Measurements from ENCODE around the gene PPP4R4.
A peak's percentile ranks its signal among the peaks of the same experiment; 100 is the strongest.

PPP4R4 gene

DNA sequence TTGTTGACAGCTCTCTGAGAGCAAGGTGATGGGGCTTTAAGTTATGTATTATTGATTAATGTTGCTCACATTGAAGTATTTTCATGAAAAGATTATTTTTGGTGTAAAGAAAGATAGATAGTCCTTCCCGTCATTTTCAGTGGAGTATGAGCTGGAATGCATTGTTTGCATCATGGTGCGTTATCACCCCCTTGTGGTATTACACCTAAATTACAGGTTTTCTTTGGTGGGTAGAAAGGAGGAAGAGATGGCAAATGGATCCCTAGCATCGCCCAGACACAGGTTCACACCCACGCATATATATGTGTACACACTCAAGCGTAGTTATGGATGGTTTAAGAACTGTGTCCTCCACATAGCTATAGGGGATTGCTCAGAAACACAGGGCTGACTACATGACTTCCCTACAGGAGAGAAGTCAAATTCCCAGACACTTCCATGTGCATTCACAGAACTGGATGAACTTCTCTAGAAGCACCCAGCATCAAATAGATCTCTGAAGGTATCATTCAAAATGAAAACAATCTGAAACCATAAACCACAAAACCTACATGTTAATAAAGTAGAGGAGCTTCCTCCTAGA is 133.4 kb downstream of the PPP4R4 start:
- Histone ChIP-seq H3K4me3 (ENCODE audit: insufficient read depth, low read length, poor library complexity, severe bottlenecking) (no peak overlapping the region), H3K27ac (ENCODE audit: low read depth, low read length) (no peak overlapping the region), H3K79me2 (ENCODE audit: insufficient read depth, low read length) (no peaks in the 10 kb centered on the region), H3K9me3 (ENCODE audit: insufficient read depth, low read length) (no peaks in the 10 kb centered on the region), H3K4me2 (ENCODE audit: low read depth, low read length, poor library complexity, severe bottlenecking) (no peak overlapping the region), H3F3A (ENCODE audit: insufficient read depth) (no peaks in the 10 kb centered on the region), H3K36me3 (ENCODE audit: low read length) (no peaks in the 10 kb centered on the region), H3K9me2 (replicated peaks; ENCODE audit: insufficient read depth, low read length) (no peaks in the 10 kb centered on the region), H3K9ac (ENCODE audit: low read length) (no peak overlapping the region), H2AFZ (ENCODE audit: low read depth, low read length, severe bottlenecking) (no peak overlapping the region), H4K20me1 (ENCODE audit: low read depth, low read length) (no peaks in the 10 kb centered on the region), H3K27me3 (ENCODE audit: low read length) (no peaks in the 10 kb centered on the region)
- TF ChIP-seq EZH2phosphoT487 (conservative IDR thresholded peaks at IDR 0.05; ENCODE audit: low read length): no peak
- TF ChIP-seq, protein P1, sequence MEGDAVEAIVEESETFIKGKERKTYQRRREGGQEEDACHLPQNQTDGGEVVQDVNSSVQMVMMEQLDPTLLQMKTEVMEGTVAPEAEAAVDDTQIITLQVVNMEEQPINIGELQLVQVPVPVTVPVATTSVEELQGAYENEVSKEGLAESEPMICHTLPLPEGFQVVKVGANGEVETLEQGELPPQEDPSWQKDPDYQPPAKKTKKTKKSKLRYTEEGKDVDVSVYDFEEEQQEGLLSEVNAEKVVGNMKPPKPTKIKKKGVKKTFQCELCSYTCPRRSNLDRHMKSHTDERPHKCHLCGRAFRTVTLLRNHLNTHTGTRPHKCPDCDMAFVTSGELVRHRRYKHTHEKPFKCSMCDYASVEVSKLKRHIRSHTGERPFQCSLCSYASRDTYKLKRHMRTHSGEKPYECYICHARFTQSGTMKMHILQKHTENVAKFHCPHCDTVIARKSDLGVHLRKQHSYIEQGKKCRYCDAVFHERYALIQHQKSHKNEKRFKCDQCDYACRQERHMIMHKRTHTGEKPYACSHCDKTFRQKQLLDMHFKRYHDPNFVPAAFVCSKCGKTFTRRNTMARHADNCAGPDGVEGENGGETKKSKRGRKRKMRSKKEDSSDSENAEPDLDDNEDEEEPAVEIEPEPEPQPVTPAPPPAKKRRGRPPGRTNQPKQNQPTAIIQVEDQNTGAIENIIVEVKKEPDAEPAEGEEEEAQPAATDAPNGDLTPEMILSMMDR (IDR thresholded peaks at IDR 0.05; ENCODE audit: insufficient read depth, low read length, poor library complexity, severe bottlenecking): peak; percentile 42

- Histone ChIP-seq H3K79me2 (ENCODE audit: insufficient read depth, low read length) (no peaks in the 10 kb centered on the region), H3K27ac (ENCODE audit: low read depth, low read length) (no peak overlapping the region), H3K4me3 (ENCODE audit: insufficient read depth, low read length, poor library complexity, severe bottlenecking) (no peak overlapping the region), H3K9me3 (ENCODE audit: insufficient read depth, low read length) (no peaks in the 10 kb centered on the region), H3K4me2 (ENCODE audit: low read depth, low read length, poor library complexity, severe bottlenecking) (no peak overlapping the region), H4K20me1 (ENCODE audit: low read depth, low read length) (no peaks in the 10 kb centered on the region), H3K9ac (ENCODE audit: low read length) (no peak overlapping the region), H3F3A (ENCODE audit: insufficient read depth) (no peaks in the 10 kb centered on the region), H3K9me2 (replicated peaks; ENCODE audit: insufficient read depth, low read length) (no peaks in the 10 kb centered on the region), H3K27me3 (ENCODE audit: low read length) (no peaks in the 10 kb centered on the region), H2AFZ (ENCODE audit: low read depth, low read length, severe bottlenecking) (no peak overlapping the region), H3K36me3 (ENCODE audit: low read length) (no peaks in the 10 kb centered on the region)
- TF ChIP-seq EZH2phosphoT487 (conservative IDR thresholded peaks at IDR 0.05; ENCODE audit: low read length): no peak
- TF ChIP-seq, protein P1 (IDR thresholded peaks at IDR 0.05; ENCODE audit: insufficient read depth, low read length, poor library complexity, severe bottlenecking): no peak
Measured at GRCh38 chr14:94309721-94310120, 135.6 kb downstream of the PPP4R4 start.

- H3K9me2 ChIP-seq (replicated peaks; ENCODE audit: insufficient read depth, low read length): no peaks in the 10 kb centered on the region
- H3K27me3 ChIP-seq (ENCODE audit: low read length): no peaks in the 10 kb centered on the region
- H3K4me3 ChIP-seq (ENCODE audit: insufficient read depth, low read length, poor library complexity, severe bottlenecking): no peak overlapping the region
- no peak overlapping the region for H3K4me2 ChIP-seq (ENCODE audit: low read depth, low read length, poor library complexity, severe bottlenecking)
- H3K27ac ChIP-seq (ENCODE audit: low read depth, low read length): no peak overlapping the region
- H4K20me1 ChIP-seq (ENCODE audit: low read depth, low read length): no peaks in the 10 kb centered on the region
- no peak for TF ChIP-seq EZH2phosphoT487 (conservative IDR thresholded peaks at IDR 0.05; ENCODE audit: low read length)
- TF ChIP-seq, protein P1 (IDR thresholded peaks at IDR 0.05; ENCODE audit: insufficient read depth, low read length, poor library complexity, severe bottlenecking): no peak
- no peaks in the 10 kb centered on the region for H3K36me3 ChIP-seq (ENCODE audit: low read length)
- H3K9me3 ChIP-seq (ENCODE audit: insufficient read depth, low read length): no peaks in the 10 kb centered on the region
- no peaks in the 10 kb centered on the region for H3F3A ChIP-seq (ENCODE audit: insufficient read depth)
- no peak overlapping the region for H2AFZ ChIP-seq (ENCODE audit: low read depth, low read length, severe bottlenecking)
- no peaks in the 10 kb centered on the region for H3K79me2 ChIP-seq (ENCODE audit: insufficient read depth, low read length)
- no peak overlapping the region for H3K9ac ChIP-seq (ENCODE audit: low read length)
Measured at GRCh38 chr14:94310248-94310647, 136.1 kb downstream of the PPP4R4 start.
